SU-DHL-6 (cell line): Measurements from ENCODE around the gene TYMS.

Source experiments
- CTCF ChIP-seq: fragments of 200-600 bp; sonication (generic); IDR thresholded peaks from one replicate; pipeline ENCODE4 v1.5.1; 2017; ENCODE audit warnings: antibody characterized with exemption, mild to moderate bottlenecking, low read length, moderate library complexity; ENCODE audit not compliant: insufficient read depth, poor library complexity, severe bottlenecking
- EZH2phosphoT487 ChIP-seq: fragments of 200-600 bp; sonication (generic), shearing (Covaris generic); conservative IDR thresholded peaks from 2 replicates; pipeline ENCODE4 v1.6.1; 2018; ENCODE audit warnings: mild to moderate bottlenecking, antibody characterized with exemption, low read length, moderate library complexity, mixed read lengths

- TF ChIP-seq CTCF (no peak), EZH2phosphoT487 (no peak)
Measured at GRCh38 chr18:653512-653911, 3.9 kb upstream of the TYMS start.
